NCI-H510A treated with DMSO at 0.1 percent for 48 hours (cell line): ENCODE measurements around the gene ORC5.
A peak's percentile ranks its signal among the peaks of the same experiment; 100 is the strongest.
"Not testable (repeated sequence)": the region's sequence is repeated elsewhere in the genome, so short reads cannot be mapped to it uniquely, and the experiment has no call there.

Experiments used
- DNase-seq: peaks from one replicate; lab custom pipeline; 2025; lab: John Stamatoyannopoulos, UW

The ORC5 gene

DNA sequence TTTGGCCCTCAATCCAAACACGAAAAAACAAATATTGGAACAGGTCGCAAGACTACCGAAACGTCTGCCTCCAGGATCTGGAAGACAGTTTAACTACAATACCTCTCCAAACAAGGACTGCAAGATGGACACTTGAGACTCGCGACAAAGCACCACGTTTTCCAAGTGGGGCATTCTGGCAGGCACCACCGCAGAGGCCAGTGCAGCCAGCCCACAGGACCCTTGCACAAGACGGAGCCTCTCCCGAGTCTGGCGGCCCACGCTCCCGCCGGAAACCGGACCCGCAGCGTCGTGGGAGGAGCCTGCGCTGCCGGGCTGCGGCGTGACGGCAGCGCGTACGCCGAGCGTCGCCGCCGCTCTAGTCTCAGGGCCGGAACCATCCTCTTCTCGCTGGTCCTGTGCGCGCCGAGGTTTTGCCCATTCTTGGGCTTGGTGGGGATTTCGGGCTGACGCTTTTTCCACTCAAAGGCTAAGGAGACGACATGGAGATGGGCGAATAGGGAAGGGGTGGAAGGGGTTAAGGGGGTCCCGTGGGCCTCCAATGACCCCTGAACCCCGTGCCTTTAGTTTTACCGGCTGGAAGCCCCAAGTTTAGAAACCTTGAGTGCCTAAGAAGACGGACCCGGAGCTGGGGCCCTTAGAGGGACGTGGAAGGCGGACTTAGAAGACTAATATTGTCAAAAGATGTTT, at the start of gene ORC5:
Gene ORC5, minus strand, starts transcription at position 283 of the 690 bp plus-strand sequence. Its CDS starts 109 bp downstream, at position 174.
- DNase-seq, result peak; percentile 49

GRCh38 chr7:104255616-104256015, 47.8 kb upstream of the ORC5 start:
- no peak for DNase-seq

DNA sequence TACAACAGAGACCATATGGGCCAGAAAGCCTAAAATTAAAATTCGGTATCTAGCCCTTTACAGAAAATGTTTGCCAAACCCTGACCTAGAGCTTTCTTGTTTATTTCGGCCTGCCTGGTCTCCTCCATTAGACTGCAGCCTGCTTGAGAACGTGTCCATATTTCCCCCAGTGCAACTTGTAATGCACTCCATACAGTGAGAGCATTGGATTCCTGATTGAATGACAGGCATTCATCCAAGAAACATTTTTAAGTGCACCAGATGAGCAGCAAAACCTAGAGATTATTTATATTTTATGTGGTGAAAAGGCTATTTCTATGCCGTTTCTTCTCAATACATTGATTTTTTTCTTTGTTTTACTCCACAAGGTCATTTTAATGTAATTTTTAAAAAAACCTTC, 47.4 kb upstream of the ORC5 start:
- DNase-seq, result no peak

- no peak for DNase-seq
These were observed 46.9 kb upstream of the ORC5 start for GRCh38 chr7:104254696-104255095.

DNA sequence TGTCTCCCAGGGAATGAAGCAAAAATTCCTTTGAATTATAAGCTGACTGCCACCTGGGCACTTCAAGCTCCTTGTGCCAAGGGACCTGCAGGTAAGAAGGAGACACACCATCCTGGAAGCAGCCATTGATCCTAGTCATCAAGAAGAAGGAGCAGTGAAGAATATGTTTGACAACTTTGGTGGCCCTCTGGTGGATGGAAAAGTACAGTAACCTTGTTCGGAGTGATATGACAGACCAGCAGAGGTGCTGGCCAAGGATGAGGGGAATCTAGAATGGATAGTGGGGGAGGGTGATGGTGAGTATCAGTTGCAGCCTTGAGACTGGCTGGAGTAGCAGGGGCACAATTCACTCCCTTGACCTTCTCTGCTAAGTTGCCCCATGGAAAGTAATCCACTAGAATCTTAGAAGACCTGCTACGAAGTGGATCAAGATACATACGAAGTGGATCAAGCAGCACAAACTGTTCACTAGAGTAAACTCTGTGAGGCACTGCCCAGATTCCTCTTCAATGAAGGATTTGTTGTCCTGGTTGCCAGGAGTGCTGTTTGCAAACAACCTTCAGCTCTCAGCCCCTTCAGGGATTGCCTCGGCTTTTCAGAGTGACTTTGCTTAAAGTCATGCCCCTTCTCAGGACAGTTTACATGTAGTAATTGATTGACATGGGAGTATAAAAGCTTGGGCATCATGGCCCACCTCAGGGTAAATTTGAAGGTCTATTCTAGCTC, 44.8 kb upstream of the ORC5 start:
- no peak for DNase-seq

GRCh38 chr7:104242638-104243037, 34.8 kb upstream of the ORC5 start:
- DNase-seq, result no peak

DNA sequence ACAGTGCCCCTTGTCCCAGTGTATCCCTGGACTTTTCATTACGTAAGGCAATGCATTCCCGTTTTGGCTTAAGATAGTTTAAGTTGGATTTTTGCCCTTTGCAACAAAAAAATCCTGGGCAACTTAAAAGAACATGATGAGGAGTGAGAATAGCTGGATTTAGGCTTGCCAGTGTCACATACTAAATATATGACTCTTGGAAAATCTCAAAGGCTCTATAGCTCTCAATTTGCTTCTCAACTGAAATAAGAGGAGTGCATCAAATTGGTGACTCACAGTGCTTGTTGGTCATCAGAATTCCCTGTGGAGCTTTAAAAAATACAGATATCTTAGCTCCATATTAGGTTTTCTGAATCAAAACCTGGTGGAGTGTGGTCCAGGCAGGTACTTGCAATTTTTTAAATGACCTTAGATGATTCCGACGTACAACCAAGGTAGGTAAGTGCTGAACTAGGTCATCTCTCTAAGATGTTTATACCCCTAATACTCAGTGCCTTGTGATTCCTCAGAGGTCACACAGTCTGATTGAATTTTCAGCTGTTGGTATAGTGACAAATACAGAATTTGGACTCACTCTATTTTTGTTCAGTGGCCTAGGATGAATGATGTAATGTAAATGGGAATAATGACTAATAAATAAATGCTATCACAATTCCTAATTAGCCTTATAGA, 33.9 kb upstream of the ORC5 start:
- no peak for DNase-seq

DNA sequence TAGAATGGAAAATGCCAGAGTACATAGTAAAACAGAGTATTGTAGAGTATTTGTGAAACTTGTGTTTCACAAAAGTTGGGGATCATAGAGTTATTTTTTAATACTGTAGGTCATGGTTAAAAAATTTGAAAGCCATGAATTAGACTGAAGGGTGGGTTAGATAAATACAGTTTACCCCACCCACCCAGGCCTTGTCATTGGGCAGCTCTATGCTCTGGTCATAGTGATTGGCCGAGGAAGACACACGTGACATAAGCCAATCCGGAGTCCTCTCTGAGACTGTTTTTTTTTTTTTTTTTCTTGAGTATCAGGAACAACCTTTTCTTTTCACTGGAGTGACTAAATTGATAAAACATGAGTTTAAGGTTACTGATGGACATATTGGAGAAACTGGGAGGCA, 33.3 kb upstream of the ORC5 start:
- DNase-seq, result no peak

GRCh38 chr7:104240401-104240800, 32.6 kb upstream of the ORC5 start:
- peak; percentile 57 for DNase-seq

DNA sequence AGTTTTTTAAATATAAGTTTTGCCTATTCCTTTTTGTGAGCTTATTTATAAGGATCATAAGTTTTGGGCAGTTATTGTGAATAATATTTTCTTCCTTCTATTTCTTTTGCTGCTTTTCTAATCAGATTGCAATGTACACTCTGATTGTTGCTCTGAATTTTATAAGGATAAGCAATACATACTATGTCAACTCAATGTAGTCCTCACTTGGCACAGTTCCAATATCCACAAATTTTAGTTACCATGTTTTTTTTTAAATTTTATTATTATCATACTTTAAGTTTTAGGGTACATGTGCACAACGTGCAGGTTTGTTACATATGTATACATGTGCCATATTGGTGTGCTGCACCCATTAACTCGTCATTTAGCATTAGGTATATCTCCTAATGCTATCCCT, 27.2 kb upstream of the ORC5 start:
- not testable (repeated sequence) for DNase-seq

- DNase-seq, result peak; percentile 36
These were observed 23.5 kb upstream of the ORC5 start for GRCh38 chr7:104231054-104232046.

DNA sequence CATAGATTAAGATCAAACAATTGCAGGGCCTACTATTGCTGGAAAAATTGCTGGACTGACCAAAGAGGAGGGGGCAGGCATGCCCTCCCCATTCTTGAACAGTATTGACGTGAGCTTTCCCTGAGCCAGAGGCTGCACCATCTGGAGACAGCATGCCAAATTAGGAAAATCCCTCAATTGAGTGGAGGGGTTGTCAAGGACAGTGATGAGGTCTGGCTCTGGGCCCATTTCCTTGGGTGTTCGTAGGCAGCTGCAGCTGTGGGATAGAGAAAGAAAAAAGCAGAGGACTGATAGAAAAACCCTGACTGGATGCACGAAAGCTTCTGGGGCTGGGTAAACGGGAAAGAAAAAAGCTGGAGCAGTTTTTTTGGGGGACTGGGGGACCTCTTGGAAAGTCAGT, 22.8 kb upstream of the ORC5 start:
- no peak for DNase-seq

GRCh38 chr7:104228442-104228841, 20.6 kb upstream of the ORC5 start:
- DNase-seq, result no peak

- no peak for DNase-seq
These were observed 17.6 kb upstream of the ORC5 start for GRCh38 chr7:104225451-104225850.

- DNase-seq, result no peak
These were observed 9.8 kb upstream of the ORC5 start for GRCh38 chr7:104217620-104218019.

DNA sequence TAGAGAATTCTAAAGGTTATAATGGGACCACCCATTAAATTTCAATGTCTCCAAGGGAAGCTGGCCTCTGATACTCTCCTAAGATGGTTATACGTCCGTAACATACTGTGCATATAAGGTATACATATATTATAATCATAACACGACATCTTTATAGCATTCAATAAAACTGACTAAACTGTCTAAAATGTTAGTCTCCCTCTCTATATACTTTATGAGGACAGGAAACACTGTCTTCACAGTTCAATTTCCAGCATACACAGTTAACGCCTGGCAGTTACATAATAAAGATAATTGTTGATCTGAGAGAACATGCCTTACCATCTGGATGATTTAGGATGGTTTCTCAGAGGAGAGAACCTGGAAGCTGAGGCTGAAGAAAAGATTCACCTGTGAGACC, 1.2 kb upstream of the ORC5 start:
- DNase-seq, result no peak

- DNase-seq, result no peak
These were observed 588 bp upstream of the ORC5 start for GRCh38 chr7:104208421-104208780.

DNA sequence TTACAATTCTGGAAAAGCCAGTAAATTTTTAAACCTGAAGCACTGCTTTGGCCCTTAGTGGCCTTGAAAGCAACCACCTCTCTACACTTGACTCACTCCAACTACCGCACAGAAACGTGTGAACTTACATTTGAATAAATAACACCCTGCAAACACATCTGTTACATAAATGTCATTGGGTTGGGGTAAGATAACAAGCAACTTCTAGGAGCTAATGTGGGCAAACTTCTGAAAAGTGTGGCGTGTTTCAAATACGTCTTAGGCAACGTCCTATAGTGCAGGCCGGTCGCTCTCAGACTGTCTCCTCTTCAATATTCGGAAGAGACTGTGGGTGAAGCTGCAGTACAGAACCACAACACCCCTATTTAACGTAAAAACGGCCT, 474 bp downstream of the ORC5 start:
- DNase-seq, result peak; percentile 10

- no peak for DNase-seq
These were observed 972 bp downstream of the ORC5 start for GRCh38 chr7:104206841-104207240.

- no peak for DNase-seq
These were observed 9.0 kb downstream of the ORC5 start for GRCh38 chr7:104198673-104199278.

DNA sequence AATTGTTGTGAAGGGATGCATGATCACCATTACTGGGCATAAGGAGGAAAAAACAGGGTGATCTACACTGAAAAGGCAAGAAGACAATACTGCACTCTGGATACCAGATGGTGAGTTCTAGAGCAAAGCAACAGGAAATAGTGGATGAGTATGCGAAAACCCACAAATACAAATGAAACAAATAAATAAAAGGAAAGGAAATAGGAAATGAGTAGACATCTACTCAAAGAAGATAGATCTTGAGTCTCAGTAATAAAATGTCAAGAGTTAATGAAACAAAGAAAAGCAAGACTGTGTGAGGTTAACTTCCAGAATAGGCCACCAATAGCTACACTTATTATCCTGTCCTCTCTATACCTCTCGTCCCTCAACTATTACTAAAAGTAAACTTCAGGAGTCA, 11.7 kb downstream of the ORC5 start:
- no peak for DNase-seq

DNA sequence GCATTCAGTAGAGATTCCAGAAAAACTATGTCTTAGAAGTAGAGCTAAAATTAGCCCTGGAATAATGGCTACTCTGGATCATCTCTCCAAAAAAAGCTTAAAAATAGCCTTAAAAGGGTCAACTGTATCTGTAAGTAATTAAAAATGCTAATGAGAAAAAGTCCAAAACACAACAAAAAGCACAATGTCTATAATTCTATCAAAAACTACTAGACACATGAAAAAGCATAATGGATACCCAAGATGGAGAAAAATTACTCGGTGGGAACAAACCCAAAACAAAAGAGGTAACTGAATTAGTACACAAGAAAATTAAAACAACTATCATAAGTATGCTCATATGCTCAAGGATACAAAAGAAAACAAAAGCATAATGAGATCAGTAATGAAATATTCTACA, 15.4 kb downstream of the ORC5 start:
- no peak for DNase-seq
